IMR-90 (cell line): ENCODE results near the gene PHKG2.

Experiments used
- CEBPB ChIP-seq: IDR thresholded peaks from 2 replicates; pipeline ENCODE4 v1.6.1; 2012; ENCODE audit warnings: low read depth, low read length, improper control_type of control experiment
- CHD1 ChIP-seq: IDR thresholded peaks from 2 replicates; pipeline ENCODE4 v1.6.1; 2012; ENCODE audit warnings: low read depth, low read length, improper control_type of control experiment
- CTCF ChIP-seq: conservative IDR thresholded peaks from 2 replicates; pipeline ENCODE4 v1.5.1; 2012; ENCODE audit warnings: mild to moderate bottlenecking, low read depth, low read length, improper control_type of control experiment
- MAFK ChIP-seq: IDR thresholded peaks from 2 replicates; pipeline ENCODE4 v1.6.1; 2012; ENCODE audit warnings: low read depth, low read length, improper control_type of control experiment
- MXI1 ChIP-seq: IDR thresholded peaks from 2 replicates; pipeline ENCODE4 v1.6.1; 2012; ENCODE audit warnings: low read depth, mild to moderate bottlenecking, low read length, moderate library complexity, borderline replicate concordance
- NFE2L2 ChIP-seq: fragments of 150-350 bp; IDR thresholded peaks from 2 replicates; pipeline ENCODE4 v1.6.1; 2016; ENCODE audit warnings: low read depth, mild to moderate bottlenecking, low read length
- POLR2A ChIP-seq: IDR thresholded peaks from 2 replicates; pipeline ENCODE4 v1.6.1; 2012; ENCODE audit warnings: mild to moderate bottlenecking, low read depth, low read length
- RAD21 ChIP-seq: IDR thresholded peaks from 2 replicates; pipeline ENCODE4 v1.6.1; 2012; ENCODE audit warnings: low read length, improper control_type of control experiment
- RCOR1 ChIP-seq: IDR thresholded peaks from 2 replicates; pipeline ENCODE4 v1.6.1; 2012; ENCODE audit warnings: mild to moderate bottlenecking, low read length, improper control_type of control experiment; ENCODE audit not compliant: insufficient replicate concordance
- RFX5 ChIP-seq: IDR thresholded peaks from 2 replicates; pipeline ENCODE4 v1.8.0; 2012; ENCODE audit warnings: low read depth, mild to moderate bottlenecking, low read length, moderate library complexity

DNA sequence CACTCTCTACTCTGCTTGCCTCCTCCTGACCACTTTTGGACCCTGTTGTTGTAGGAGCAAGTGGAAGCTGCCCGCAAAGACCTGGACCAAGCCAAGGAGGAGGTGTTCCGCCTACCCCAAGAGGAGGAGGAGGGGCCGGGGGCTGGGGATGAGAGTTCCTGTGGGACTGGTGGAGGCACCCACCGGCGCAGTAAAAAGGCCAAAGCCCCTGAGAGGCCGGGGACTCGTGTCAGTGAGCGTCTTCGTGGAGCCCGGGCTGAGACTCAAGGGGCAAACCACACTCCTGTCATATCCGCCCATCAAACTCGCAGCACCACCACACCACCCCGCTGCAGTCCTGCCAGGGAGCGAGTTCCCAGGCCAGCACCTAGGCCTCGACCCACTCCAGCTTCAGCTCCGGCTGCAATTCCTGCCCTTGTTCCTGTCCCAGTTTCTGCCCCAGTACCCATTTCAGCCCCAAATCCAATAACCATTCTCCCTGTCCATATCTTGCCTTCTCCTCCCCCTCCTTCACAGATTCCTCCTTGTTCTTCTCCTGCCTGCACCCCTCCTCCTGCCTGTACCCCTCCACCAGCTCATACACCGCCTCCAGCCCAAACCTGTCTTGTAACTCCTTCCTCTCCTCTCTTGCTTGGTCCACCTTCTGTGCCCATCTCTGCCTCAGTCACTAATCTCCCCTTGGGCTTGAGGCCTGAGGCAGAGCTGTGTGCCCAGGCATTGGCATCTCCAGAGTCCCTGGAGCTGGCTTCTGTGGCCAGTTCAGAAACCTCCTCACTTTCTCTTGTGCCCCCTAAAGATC is 11.0 kb upstream of the PHKG2 start:
- TF ChIP-seq CTCF (no peak), POLR2A (no peak), RFX5 (no peak), CEBPB (no peak), RCOR1 (no peak), RAD21 (no peak), CHD1 (no peak), MXI1 (no peak), MAFK (no peak), NFE2L2 (no peak)
